Gastrocnemius medialis (tissue), 4 donors: Measurements from ENCODE around the gene ATP11A. TPM values are rescaled to one million over a fixed set of nuclear protein-coding genes. Genes with fewer than 3 reads are reported as not detected.

Source experiments
- ATAC-seq, 2 donors: fragments of 150-250 bp; one replicate each; pipeline ENCODE4 v1.9.1; 2016
- DNase-seq, 2 donors: peaks; one replicate each; pipeline ENCODE4 v3.0.0-alpha.2; 2019
- H3K27ac ChIP-seq, 4 donors: fragments of 200-600 bp; sonication (generic); 1 replicate in 1 of 4; 2 replicates in 3 of 4; pipeline ENCODE4 v1.5.1; 2016 to 2018; ENCODE audit warnings: mild to moderate bottlenecking in 2 of 4, moderate library complexity in 1 of 4
- H3K27me3 ChIP-seq, 3 donors: fragments of 200-600 bp; sonication (generic) in 2 of 3; 1 replicate in 1 of 3; 2 replicates in 2 of 3; pipeline versions ENCODE4 v1.5.1 to v1.6.0; 2016 to 2019; ENCODE audit warnings: mild to moderate bottlenecking in 1 of 3, moderate library complexity in 1 of 3
- H3K36me3 ChIP-seq, 2 donors: fragments of 200-600 bp; sonication (generic) in 1 of 2; one replicate each; pipeline ENCODE4 v1.5.1; 2017 to 2018
- H3K4me1 ChIP-seq, 2 donors: fragments of 200-600 bp; sonication (generic) in 1 of 2; one replicate each; pipeline ENCODE4 v1.5.1; 2016 to 2017; ENCODE audit warnings: mild to moderate bottlenecking in 2 of 2
- H3K4me3 ChIP-seq, 4 donors: fragments of 200-600 bp; sonication (generic) in 3 of 4; 1 replicate in 1 of 4; 2 replicates in 3 of 4; pipeline ENCODE4 v1.5.1; 2016 to 2019; ENCODE audit warnings: mild to moderate bottlenecking in 2 of 4
- H3K9me3 ChIP-seq, 3 donors: fragments of 200-600 bp; sonication (generic) in 2 of 3; 1 replicate in 1 of 3; 2 replicates in 2 of 3; pipeline ENCODE4 v1.5.1; 2016 to 2019
- POLR2A ChIP-seq, 2 donors: fragments of 450-650 bp; IDR thresholded peaks; one replicate each; pipeline ENCODE4 v1.6.1; 2017; ENCODE audit warnings: antibody characterized with exemption in 2 of 2, mild to moderate bottlenecking in 2 of 2, moderate library complexity in 2 of 2
- in situ Hi-C, 4 donors: fragments of 200-750 bp; cut with MboI; loops; one replicate each; pipeline versions ENCODE4 v1.15.0 to v1.8.0; 2017; ENCODE audit warnings: low sequenced_read_pairs in 4 of 4
- intact Hi-C: fragments of 100-400 bp; cut with DNase I; formaldehyde crosslinking; loops from one replicate; pipeline ENCODE4 v1.15.1; 2023; ENCODE audit warnings: low total_unique reads
- total RNA-seq, 4 donors: library from RNA; depleted of rRNA; stranded (reverse); fragments of >200 nt; gene quantifications; one replicate each; pipeline versions ENCODE4 v1.1.0 to v1.2.3, GENCODE V29; 2016
- TF ChIP-seq, protein P1 (sequence below), 5 experiments: fragments of 450-650 bp in 3 of 5; fragments of 200-600 bp in 2 of 5; sonication (generic) in 2 of 5; IDR thresholded peaks in 4 of 5; conservative IDR thresholded peaks in 1 of 5; 1 replicate in 4 of 5; 2 replicates in 1 of 5; pipeline ENCODE4 v1.5.1; 2016 to 2019; ENCODE audit warnings: antibody characterized with exemption in 5 of 5, mild to moderate bottlenecking in 3 of 5, moderate library complexity in 3 of 5

Gene ATP11A
- total RNA-seq, 4 donors from 2014 or later: 10.0 to 14.2 (median 12.6) TPM

DNA sequence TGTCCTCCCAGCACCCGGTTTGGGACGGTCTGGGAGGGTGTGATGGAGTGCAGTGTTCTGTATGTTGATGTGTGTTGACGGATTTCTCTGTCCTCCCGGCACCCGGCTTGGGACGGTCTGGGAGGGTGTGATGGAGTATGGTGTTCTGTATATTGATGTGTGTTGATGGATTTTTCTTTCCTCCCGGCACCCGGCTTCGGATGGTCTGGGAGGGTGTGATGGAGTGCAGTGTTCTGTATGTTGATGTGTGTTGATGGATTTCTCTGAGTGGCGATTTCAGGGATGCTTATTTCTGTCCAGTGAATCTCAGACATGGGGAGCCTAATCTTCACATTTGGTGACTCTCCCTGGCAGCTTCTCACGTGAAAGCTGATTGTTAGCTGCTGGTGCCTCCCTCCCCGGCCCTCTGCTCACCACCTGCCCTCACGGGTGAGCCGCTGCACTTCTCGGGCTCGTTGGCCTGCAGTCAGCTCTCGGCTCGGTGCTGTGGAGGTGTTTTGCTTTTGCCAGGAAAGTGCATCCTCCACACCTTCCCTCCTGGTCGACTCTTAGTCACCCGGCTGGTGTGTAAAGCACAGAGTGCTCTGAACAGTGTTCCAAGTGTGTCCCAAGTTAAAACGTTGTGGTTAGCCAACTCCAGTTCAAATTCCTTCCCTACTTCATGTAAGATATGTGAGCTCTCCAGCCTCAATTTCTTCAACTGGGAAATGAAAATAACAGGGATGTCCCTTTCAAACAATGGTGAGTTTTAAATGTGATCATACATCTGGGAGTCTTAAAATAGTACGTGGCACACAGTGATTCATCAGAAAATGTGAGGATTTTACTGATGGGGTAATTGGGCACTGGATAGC, 54.6 kb downstream of the ATP11A start:
- Histone ChIP-seq H3K4me3 (no peak overlapping the region), H3K27ac (peak overlapping the region in 3 of 4 donors; percentile 4 to 64 (median 41)), H3K4me1 (peaks cover 18 to 32% of the 10 kb centered on the region in 2 donors), H3K27me3 (no peaks in the 10 kb centered on the region), H3K9me3 (no peaks in the 10 kb centered on the region), H3K36me3 (no peaks in the 10 kb centered on the region)
- in situ Hi-C loops (no loop called here), intact Hi-C loops (no loop called here)
- DNase-seq: peak in 1 of 2 donors; percentile 41
- peak; percentile 38 to 55 for ATAC-seq
- TF ChIP-seq, protein P1, sequence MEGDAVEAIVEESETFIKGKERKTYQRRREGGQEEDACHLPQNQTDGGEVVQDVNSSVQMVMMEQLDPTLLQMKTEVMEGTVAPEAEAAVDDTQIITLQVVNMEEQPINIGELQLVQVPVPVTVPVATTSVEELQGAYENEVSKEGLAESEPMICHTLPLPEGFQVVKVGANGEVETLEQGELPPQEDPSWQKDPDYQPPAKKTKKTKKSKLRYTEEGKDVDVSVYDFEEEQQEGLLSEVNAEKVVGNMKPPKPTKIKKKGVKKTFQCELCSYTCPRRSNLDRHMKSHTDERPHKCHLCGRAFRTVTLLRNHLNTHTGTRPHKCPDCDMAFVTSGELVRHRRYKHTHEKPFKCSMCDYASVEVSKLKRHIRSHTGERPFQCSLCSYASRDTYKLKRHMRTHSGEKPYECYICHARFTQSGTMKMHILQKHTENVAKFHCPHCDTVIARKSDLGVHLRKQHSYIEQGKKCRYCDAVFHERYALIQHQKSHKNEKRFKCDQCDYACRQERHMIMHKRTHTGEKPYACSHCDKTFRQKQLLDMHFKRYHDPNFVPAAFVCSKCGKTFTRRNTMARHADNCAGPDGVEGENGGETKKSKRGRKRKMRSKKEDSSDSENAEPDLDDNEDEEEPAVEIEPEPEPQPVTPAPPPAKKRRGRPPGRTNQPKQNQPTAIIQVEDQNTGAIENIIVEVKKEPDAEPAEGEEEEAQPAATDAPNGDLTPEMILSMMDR (IDR thresholded peaks at IDR 0.05 in 4 of 5, conservative IDR thresholded peaks at IDR 0.05 in 1 of 5): no peak
- TF ChIP-seq POLR2A (IDR thresholded peaks at IDR 0.05): no peak

DNA sequence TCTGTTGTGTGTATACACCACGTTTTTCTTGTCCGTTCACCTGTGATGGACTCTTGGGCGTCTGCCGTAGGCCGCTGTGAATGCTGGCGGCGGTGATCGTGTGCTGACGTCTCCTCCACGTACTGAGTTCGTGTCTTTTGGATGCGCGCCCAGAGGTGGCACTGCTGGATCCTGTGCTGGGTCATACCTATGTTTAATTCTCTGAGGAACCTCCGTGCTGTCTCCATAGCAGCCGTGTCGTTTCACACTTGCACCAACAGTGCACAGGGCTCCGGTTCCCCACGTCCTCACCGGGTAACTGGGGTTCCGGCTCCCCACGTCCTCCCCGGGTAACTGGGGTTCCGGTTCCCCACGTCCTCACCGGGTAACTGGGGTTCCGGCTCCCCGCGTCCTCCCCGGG, 56.2 kb downstream of the ATP11A start:
- intact Hi-C loops: no loop called here
- Histone ChIP-seq H3K9me3 (no peaks in the 10 kb centered on the region), H3K27ac (no peak overlapping the region), H3K36me3 (no peaks in the 10 kb centered on the region), H3K4me1 (peaks cover 4 to 19% of the 10 kb centered on the region in 2 donors), H3K27me3 (no peaks in the 10 kb centered on the region), H3K4me3 (no peak overlapping the region)
- no peak for DNase-seq
- no peak for ATAC-seq
- in situ Hi-C loops: no loop called here
- TF ChIP-seq, protein P1 (IDR thresholded peaks at IDR 0.05 in 4 of 5, conservative IDR thresholded peaks at IDR 0.05 in 1 of 5): no peak
- no peak for TF ChIP-seq POLR2A (IDR thresholded peaks at IDR 0.05)

DNA sequence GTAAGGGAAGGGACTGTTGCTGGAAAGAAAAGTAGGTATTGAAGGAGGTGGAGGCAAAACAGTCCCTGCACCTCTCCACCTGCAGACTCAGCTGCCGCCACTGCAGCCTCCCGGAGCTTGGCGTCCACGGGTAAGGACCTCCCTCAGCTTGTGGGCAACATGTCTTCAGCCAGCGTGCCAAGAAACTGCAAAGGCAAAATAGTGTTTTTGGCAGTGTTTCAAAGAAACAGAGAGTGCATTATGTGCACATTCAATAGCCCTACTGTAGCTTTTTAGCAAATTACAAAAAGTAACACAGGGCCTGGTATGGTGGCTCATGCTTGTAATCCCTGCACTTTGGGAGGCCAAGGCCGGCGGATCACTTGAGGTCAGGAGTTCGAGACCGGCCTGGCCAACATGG, 57.4 kb downstream of the ATP11A start:
- no peak for TF ChIP-seq POLR2A (IDR thresholded peaks at IDR 0.05)
- TF ChIP-seq, protein P1 (IDR thresholded peaks at IDR 0.05 in 4 of 5, conservative IDR thresholded peaks at IDR 0.05 in 1 of 5): no peak
- no peak overlapping the region for H3K27ac ChIP-seq
- intact Hi-C loops (no loop called here), in situ Hi-C loops (no loop called here)
- H3K4me3 ChIP-seq: no peak overlapping the region
- no peak for ATAC-seq
- H3K9me3 ChIP-seq: no peaks in the 10 kb centered on the region
- no peaks in the 10 kb centered on the region for H3K36me3 ChIP-seq
- no peak for DNase-seq
- H3K4me1 ChIP-seq: peaks cover 0 to 15% of the 10 kb centered on the region in 2 donors
- H3K27me3 ChIP-seq: no peaks in the 10 kb centered on the region

DNA sequence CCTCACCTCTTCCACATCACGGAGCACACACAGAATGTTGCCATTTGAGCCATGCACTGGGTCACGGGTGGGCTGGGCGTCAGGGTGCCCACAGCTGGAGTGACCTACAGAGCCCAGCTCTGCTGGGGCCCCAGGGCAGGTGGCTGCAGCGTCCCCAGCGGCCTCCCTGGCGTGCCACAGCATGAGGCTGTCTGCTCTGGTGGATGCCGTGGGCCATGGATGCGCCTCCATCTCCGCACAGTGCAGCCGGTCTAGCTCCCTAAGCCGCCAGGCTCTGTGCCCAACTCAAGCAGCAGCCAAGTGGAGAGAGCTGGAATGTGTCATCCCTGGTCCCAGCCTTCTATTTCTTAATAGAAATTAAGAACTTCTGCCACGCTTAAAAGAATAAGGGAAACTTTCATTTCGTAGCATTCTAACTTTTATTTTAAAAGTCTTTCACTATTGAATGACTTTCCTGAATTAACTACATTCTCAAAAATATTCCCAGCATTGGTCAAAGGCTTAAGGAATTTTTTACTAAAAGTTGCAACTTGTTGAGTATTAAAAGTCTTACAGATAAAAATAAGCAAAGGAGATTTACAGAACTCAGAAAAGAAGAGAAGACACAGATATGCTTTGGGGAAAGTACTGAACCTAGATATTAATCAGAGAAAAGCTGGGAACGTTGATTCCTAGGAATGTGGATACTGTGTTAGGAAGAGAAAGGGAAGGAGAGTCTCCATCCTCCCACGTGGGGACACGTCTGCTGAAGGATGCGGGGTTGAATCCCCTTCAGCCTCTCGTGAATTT, 59.3 kb downstream of the ATP11A start:
- peak in 1 of 2 donors; percentile 51 for ATAC-seq

More for the DNA sequence above, 59.3 kb downstream of the ATP11A start:
- in situ Hi-C loops: no loop called here
- Histone ChIP-seq H3K27me3 (no peaks in the 10 kb centered on the region), H3K4me3 (no peak overlapping the region), H3K9me3 (no peaks in the 10 kb centered on the region), H3K36me3 (no peaks in the 10 kb centered on the region), H3K4me1 (peaks cover 4 to 14% of the 10 kb centered on the region in 2 donors), H3K27ac (no peak overlapping the region)
- intact Hi-C loops: no loop called here
- TF ChIP-seq, protein P1 (IDR thresholded peaks at IDR 0.05 in 4 of 5, conservative IDR thresholded peaks at IDR 0.05 in 1 of 5): no peak
- no peak for TF ChIP-seq POLR2A (IDR thresholded peaks at IDR 0.05)
- DNase-seq: peak in 1 of 2 donors; percentile 53
